GM12878 (cell line): ENCODE results near the gene LMAN1L. TPM values are rescaled to one million over a fixed set of nuclear protein-coding genes. Genes with fewer than 3 reads are reported as not detected.
A peak's percentile ranks its signal among the peaks of the same experiment; 100 is the strongest.

ENCODE experiments used
- CBFB ChIP-seq: IDR thresholded peaks from 2 replicates; pipeline ENCODE4 v1.6.1; 2016; ENCODE audit warnings: antibody characterized with exemption, low read depth
- CREB1 ChIP-seq: IDR thresholded peaks from 2 replicates; pipeline ENCODE4 v1.6.1; 2012; ENCODE audit warnings: low read depth, mild to moderate bottlenecking, inconsistent platforms
- EED ChIP-seq: sonication (generic); IDR thresholded peaks from 2 replicates; pipeline ENCODE4 v1.6.1; 2016; ENCODE audit warnings: antibody characterized with exemption, low read depth
- HDGF ChIP-seq: fragments of 450-650 bp; IDR thresholded peaks from 2 replicates; pipeline ENCODE4 v1.6.1; 2016; ENCODE audit warnings: antibody characterized with exemption
- IRF3 ChIP-seq: fragments of 450-650 bp; IDR thresholded peaks from 2 replicates; pipeline ENCODE4 v1.6.1; 2014; ENCODE audit warnings: mild to moderate bottlenecking
- IRF4 ChIP-seq: IDR thresholded peaks from 2 replicates; pipeline ENCODE4 v1.6.1; 2011; ENCODE audit warnings: low read depth, low read length
- JUNB ChIP-seq: IDR thresholded peaks from 2 replicates; pipeline ENCODE4 v1.6.1; 2016; ENCODE audit warnings: antibody characterized with exemption, mild to moderate bottlenecking
- KDM1A ChIP-seq: fragments of 200-600 bp; sonication (generic); IDR thresholded peaks from 2 replicates; pipeline ENCODE4 v1.6.1; 2016; ENCODE audit warnings: borderline replicate concordance
- MTA3 ChIP-seq: IDR thresholded peaks from 2 replicates; pipeline ENCODE4 v1.6.1; 2012; ENCODE audit warnings: low read length, inconsistent platforms, borderline replicate concordance
- POLR2AphosphoS5 ChIP-seq: IDR thresholded peaks from 2 replicates; pipeline ENCODE4 v1.6.1; 2011; ENCODE audit warnings: mild to moderate bottlenecking, low read length, inconsistent platforms
- REST ChIP-seq: IDR thresholded peaks from 2 replicates; pipeline ENCODE4 v1.6.1; 2012; ENCODE audit warnings: mild to moderate bottlenecking, low read depth, low read length
- SKIL ChIP-seq: fragments of 450-650 bp; IDR thresholded peaks from 2 replicates; pipeline ENCODE4 v1.6.1; 2017; ENCODE audit warnings: mild to moderate bottlenecking, low read depth, inconsistent platforms; ENCODE audit not compliant: poor library complexity, severe bottlenecking
- SUPT20H ChIP-seq: IDR thresholded peaks from 2 replicates; pipeline ENCODE4 v1.6.1; 2011; ENCODE audit warnings: low read depth, mild to moderate bottlenecking, low read length, moderate library complexity, borderline replicate concordance; ENCODE audit not compliant: control insufficient read depth
- USF1 ChIP-seq: IDR thresholded peaks from 2 replicates; pipeline ENCODE4 v1.6.1; 2011; ENCODE audit warnings: borderline replicate concordance, low read depth, mild to moderate bottlenecking, moderate library complexity, mixed read lengths, low read length; ENCODE audit not compliant: insufficient read depth; ENCODE audit errors: extremely low read length
- YBX1 ChIP-seq: fragments of 450-650 bp; IDR thresholded peaks from 2 replicates; pipeline ENCODE4 v1.6.1; 2016; ENCODE audit warnings: antibody characterized with exemption
- ZNF592 ChIP-seq: fragments of 450-650 bp; IDR thresholded peaks from 2 replicates; pipeline ENCODE4 v1.6.1; 2017; ENCODE audit warnings: mild to moderate bottlenecking, moderate library complexity
- polyA plus RNA-seq, 11 experiments: library from polyadenylated mRNA; depleted of rRNA in 4 of 11; unstranded in 6 of 11; stranded (reverse) in 5 of 11; fragments of >200 nt; fragmentation: Nextera tagmentation in 4 of 11; fragmentation: Illumina TruSeq in 1 of 11; extraction: Ambion mirVana in 4 of 11; extraction: Trizol in 1 of 11; gene quantifications; 1 replicate in 1 of 11; 2 replicates in 10 of 11; pipeline versions ENCODE4 v1.2.1 to v1.2.3, GENCODE V29; 2011 to 2016; ENCODE audit warnings: inconsistent platforms in 2 of 11, missing spikeins in 2 of 11, low read depth in 1 of 11
- total RNA-seq, 4 experiments: library from RNA; depleted of rRNA in 3 of 4; stranded (reverse); fragments of >200 nt in 3 of 4; fragmentation: Illumina TruSeq in 1 of 4; extraction: Trizol in 1 of 4; gene quantifications; 2 replicates each; pipeline versions ENCODE4 v1.2.1 to v1.2.3, GENCODE V29; 2013 to 2021

Gene LMAN1L
- total and polyA plus RNA-seq, 10 of the 15 experiments (the other 5 are each of a cell fraction or from before 2014, with no cell fraction given): not detected

GRCh38 chr15:74857082-74857655, 44.5 kb downstream of the LMAN1L start (continued):
- TF ChIP-seq SKIL: peak; percentile 45
- TF ChIP-seq JUNB: peak; percentile 56; the same call in 1 of the 2 replicates
- no peak; the same call in 1 of the 2 replicates for TF ChIP-seq POLR2AphosphoS5
- TF ChIP-seq MTA3: no peak; the same call in 1 of the 2 replicates
- TF ChIP-seq CBFB: peak; percentile 71; the same call in 1 of the 2 replicates
- TF ChIP-seq CREB1: no peak
- no peak for TF ChIP-seq REST
- TF ChIP-seq EED: peak; percentile 92
- TF ChIP-seq HDGF: no peak
- no peak for TF ChIP-seq USF1
- no peak for TF ChIP-seq KDM1A
- TF ChIP-seq SUPT20H: no peak
- no peak for TF ChIP-seq IRF3
- TF ChIP-seq YBX1: no peak
- no peak for TF ChIP-seq ZNF592
- TF ChIP-seq IRF4: no peak
